Fibroblast of skin of left quadriceps (primary cell): ENCODE data around the gene SEC61G.

Experiments used
- DNase-seq, 2 experiments: peaks; one replicate each; pipeline ENCODE4 v3.0.0-alpha.2; 2013; ENCODE audit warnings: low read depth in 2 of 2

Gene SEC61G

DNA sequence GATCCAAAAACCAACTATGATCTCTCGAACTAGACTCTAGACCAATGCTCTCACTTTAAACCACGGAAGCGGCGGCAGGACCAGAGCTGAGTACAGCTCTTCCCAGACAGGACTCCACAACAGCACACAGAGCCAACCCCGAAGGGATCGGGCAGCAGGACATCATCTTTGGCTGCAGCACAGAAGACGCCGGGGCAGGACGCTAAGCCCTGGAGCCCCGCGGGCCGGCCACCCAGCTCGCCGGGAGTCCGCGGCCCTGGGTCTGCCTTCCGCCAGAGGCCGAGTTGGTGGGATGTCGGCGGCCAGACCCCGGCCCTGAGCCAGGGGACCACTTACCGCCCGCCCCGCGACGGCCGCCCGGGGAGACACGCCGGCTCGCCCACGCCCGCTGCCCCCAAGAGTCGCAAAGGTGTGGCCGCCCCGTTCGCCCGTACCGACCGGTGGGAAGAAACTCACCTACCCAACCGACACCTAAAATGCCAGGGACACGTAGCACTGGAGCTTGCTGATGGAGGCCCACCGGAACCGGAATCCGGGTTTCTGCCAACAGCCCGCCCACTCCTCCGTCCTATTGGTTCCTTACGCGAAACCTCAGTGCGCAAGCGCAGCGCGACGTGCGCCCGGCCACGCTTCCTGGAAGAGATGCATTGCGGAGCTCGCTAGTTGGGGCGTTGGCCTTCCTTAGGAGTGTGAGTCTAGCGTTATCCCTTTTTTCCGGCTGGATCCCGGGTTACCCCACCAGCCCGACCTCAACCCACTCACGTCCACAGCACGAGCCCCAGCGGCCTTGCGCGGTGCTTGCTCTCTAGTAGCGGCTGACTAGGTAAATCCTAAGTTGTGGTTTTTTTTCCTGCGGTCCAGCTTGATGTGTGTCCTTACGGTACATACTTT, at the start of gene SEC61G:
SEC61G (minus strand) TSS at position 510 of the 891 bp plus-strand sequence. CDS start 1,623 bp downstream, outside the sequence.
- peak; percentile 95 for DNase-seq

DNA sequence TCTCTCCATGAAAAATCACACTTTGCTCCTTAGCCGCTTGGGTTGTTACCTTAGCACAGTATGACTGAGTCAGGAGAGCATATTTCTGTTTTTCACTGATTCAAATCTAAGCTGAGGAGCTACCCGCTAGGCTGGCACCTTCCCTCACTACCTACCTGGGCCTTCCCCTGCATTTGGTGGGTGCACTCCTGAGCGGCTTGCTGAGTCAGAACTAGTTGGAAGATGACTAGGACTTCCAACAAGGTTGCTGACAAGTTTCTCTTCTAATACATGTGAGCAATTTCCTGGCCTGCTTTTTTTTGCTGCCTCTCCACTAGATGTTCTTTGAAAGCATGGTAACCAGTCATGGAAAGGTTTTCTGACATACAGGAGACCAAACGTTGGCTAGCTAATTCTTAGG, 43.8 kb upstream of the SEC61G start:
- DNase-seq: no peak

DNA sequence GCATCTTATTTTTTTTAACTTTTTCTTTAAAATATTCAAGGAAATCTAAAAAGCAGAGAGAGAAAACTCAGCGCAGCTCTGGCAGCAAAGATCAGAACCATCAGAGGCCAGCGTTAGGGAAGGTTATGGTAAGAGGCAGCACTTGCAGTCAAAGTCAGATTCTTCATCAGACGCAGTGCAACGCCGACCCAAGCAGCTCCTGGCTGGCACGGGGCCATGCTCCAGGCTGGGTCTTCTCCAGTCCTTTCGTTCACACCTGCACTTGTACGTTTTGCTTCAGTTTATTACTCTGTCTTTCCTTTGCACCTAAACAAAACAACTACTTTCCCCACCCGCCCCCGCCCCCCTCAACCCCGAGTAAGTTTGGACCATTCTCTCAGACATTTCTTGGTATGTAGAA, 43.1 kb upstream of the SEC61G start:
- DNase-seq: no peak

DNA sequence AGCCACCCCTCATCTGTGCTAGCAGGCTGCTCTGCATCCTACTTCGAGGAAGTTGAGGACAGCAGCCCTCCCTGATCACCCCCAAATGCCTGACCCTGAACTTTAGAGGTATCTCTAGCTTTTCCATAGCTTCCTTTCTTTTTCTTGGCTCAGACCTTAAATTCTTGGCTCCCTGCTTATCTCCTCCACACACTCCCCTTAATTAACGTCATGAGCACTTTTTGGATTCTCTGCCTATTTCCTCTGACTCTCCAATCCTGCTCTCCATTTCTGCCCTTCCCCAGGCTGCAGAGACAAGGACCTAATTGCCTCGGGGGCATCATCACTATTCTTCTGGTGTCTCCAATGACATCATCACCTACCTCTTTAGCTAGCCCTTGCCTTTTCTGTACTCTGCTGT, 40.8 kb upstream of the SEC61G start:
- DNase-seq: no peak

DNA sequence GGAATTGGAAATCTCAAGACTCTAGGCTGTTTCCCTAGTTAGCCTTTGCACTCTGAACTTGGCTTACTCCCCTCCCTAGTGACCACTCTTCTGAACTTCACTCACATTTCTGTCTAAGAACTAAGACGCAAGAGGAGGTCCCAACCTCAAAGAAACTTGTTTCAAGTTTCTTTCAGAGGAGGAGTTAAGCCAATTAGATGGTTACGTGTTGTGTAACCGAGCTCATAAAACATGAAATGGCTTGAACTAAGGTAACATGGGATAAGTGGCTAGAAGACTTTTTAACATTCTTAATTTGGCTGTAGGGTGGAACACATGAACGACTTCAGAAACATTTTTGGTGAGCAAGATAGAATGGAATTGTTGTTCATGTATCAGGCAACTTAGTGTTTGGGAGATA, 39.5 kb upstream of the SEC61G start:
- DNase-seq: no peak

DNA sequence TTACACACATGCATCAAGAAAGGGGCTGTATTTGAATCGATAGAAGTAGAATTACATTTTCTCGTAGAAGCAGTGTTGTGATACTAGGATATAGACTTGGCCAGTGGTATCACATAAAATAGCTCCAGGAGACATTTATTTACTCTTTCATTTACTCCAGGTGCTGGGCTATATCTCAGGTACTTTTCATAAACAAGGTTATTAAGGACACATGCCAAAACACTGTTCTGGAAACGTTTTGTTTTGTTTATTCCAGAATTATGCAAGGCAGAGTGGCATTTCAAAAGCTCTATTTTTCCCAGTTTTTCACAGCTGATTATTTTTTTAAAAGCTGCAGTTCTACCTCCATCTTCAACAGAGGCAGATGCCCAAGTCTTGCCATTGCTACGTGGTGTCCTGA, 37.8 kb upstream of the SEC61G start:
- no peak for DNase-seq

DNA sequence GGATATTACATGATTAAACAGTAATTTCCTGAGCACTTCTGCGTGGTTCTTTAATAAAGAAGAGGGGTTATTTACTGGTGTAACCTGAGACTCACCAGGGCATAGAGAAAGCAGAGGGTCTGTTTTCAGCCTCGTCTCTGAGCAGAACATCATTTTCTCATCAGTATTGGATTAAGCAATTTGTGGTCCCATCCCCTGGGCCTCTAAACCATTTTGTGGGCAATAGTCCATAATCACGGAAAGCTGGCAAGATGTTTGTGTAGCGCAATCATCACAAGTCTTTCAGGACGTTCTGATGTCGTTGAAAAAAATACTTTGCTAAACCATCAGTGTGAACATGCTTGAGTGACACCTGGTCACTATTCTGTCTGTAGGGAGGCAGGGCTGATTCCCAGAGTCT, 37.1 kb upstream of the SEC61G start:
- DNase-seq: peak; percentile 62 to 69

DNA sequence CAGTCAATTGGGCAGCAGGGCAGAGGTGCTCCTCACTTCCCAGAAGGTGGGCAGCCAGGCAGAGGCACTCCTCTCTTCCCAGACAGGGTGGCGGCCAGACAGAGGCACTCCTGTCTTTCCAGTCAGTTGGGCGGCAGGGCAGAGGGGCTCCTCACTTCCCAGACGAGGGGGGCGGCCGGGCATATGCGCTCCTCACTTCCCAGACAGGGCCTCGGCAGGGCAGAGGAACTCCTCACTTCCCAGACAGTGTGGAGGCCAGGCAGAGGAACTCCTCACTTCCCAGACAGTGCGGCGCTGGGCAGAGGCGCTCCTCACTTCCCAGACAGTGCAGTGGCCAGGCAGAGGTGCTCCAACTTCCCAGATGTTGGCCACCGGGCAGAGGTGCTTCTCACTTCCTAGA, 33.4 kb upstream of the SEC61G start:
- no peak for DNase-seq

DNA sequence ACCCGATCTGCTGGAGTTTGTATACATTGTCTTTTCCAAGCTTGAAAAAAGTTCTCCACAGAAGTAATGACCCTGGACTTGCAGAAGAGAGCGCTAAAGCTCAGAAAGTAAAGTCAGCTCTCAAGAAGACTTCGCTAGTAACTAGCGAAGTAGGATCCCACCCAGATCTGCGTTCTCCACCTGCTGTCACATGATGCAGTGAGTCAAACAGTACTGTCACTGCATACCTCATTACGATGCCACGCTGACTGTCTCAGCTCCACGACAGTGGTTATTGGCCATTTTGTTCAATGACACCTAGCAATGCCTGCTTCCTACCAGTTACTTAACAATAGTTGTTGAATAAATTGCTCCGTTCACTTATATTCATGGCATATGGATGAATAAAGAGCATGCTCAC, 29.7 kb upstream of the SEC61G start:
- DNase-seq: peak; percentile 70 to 72

DNA sequence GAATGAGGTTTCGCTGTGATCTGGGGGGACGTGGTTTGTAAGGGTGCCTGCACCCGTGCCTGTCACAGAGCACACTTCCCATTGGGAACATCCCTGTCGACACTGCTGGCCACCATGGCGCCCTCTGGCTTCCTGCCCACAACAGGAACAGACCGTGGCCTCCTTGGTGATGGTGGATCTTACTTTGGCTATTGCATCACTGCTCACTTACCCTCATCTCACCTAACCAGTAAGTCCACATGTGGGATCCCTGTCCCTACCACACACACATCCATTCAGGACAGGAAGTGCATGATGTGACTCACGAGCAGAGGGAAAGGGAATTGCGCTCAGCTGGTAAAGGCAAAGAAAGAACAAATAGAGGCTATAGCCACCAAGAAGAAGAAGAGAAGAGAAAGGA, 26.2 kb upstream of the SEC61G start:
- no peak for DNase-seq

DNA sequence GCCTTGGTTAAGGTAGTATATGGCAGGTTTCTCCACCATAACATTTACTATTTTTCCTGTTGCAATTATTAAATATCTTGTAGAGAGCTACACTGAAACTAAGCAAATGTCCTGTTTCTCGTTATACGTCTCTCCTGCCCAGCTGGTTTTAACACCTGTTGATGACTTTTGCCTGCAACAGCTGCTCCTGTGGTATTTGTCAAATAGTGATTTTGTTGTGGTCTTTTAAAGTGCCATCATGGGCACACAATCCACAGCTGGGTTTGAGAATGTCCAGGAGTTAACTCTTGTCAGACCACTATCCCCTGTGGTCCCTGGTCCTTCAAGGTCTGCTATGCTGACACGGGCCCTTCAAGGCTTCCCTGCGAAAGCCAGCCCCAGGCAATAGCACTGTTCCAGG, 24.9 kb upstream of the SEC61G start:
- DNase-seq: no peak

DNA sequence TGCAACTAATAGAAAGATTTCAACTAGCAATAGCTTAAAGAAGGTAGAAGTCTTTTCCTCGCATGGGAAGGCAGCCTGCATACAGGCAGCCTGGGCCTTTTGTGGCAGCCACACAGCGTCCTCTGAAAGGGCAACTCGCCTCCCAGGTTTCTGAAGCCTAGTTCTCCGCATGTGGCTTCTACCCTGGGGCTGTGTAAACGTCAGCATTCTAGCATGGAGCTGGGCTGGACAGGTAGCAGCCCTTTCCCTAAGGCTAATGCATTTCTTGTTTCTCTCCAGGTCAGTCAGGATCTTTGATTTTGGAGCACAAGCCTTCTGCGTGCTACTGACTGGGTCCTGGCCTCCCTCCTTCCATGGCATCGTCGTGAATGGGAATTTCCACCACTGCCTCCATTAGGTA, 23.8 kb upstream of the SEC61G start:
- DNase-seq: no peak

DNA sequence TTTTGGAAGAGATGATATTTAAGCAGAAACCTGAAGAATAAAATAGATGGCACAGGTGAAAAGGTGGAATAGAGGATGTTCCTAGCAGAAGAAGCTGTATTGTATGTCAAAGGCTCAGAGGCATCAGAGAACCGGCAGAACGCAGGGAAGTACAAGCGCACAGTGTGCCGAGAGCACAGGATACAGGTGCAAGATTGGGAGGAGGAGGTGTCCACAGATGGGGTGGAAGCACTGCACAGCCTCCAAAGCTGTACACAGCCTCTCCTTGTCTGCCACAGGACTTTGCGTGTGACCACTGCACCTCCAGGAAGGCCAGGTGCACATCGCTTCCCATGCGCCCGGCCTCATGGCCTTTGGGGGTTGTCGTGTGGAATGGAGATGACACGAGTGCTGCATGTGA, 23.3 kb upstream of the SEC61G start:
- DNase-seq: no peak

DNA sequence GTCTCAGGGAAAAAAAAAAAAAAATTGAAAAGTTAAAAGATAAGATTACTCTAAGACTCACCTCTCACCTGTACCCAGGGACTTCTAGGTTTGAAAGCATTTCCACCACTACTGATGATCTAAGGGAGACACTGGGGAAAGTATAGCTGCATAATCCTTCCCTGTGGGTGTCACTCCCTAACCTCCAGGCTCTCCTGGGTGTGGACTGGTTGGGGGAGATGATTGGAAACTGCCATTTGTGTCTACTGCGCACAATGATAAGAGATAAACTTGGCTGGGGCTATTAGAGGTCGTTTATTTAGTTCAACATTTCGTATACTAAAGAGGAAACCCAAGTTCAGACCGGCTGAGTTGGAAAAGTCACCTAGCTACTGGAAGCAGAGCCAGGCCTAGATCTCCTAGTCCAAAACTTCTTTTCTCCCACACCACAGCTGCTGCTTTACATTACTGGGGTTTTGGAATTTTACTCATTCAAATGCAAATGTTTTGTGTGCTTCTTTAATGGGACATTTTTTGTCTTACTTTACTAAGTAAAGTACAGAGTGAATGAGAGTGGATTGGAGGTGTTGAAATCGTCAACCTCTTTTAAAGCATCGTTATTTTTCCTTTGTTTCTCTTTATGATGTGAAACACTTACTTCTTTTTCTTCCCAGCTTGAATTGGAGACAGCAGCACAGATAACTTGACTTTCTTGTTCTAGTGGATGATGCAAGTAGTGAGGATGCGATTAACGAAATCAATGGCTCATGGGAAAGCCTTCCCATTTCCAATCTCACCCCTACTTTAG, 22.3 kb upstream of the SEC61G start:
- DNase-seq: no peak

DNA sequence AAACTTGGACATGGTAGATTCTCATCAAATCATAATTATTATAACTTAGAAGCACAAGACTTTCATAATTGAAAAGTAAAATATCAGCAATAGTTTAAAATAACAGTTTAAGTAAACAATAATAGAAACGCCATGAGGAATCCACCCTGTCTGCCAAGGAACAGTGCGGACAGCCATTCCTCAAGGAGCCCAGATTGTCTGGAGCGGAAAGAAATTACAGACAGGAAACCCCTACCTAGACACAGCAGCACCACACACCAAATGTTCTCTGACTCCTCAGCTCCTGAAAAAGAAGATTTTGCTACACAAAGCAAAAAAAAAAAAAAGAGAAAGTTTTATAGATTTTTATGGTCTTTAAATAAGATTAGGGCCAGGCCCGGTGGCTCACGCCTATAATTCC, 21.5 kb upstream of the SEC61G start:
- DNase-seq: no peak

DNA sequence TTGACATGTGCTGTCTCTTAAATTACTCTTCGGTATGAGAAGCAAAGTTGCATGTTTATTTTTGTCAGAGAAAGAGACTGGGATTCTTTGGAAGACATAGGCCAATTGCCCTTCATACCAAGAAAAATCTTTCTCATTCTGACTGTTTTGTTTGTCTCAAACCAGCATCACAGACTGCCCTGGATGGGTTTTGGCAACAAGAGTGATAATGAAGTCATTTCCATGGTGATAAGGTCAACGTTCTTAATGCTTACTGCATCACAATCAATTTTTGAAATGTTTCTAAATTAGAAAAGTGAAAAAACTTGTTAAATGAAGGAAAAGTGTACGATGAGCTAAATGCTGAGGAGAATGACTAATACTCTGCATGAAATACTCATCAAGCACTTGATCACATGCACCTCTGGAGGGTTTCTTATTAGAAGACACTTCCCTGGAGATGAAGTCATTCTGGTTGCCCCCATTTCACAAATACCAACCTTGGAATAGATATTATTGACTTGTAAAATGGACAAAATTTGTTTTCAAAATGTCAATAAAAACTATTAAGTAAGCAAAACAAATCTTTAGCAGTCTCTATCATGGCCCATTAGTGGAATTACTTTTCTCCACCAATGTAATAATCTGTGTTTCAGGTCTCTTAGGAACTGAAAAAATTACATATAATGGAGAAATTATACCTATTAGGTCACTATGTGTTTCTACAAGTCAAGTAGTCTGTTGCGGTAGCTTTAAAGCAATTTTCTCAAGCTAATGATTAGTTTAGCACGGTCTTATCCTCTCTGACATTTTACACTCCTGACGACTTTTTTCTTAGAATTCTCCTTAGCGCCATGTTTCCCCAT, 19.9 kb upstream of the SEC61G start:
- DNase-seq: no peak

DNA sequence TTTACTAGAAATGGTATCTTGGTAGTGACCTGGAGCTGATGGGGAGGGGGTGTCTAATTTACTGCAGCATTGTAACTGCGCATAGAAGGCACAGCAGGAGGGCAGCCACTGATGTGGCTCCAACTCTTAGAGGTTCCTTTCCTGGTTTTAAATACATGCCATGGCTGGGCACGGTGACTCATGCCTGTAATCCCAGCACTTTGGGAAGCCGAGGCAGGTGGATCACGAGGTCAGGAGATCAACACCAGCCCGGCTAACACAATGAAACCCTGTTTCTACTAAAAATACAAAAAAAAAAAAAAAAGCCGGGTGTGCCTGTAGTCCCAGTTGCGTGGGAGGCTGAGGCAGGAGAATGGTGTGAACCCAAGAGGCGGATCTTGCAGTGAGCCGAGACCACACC, 19.2 kb upstream of the SEC61G start:
- DNase-seq: no peak

DNA sequence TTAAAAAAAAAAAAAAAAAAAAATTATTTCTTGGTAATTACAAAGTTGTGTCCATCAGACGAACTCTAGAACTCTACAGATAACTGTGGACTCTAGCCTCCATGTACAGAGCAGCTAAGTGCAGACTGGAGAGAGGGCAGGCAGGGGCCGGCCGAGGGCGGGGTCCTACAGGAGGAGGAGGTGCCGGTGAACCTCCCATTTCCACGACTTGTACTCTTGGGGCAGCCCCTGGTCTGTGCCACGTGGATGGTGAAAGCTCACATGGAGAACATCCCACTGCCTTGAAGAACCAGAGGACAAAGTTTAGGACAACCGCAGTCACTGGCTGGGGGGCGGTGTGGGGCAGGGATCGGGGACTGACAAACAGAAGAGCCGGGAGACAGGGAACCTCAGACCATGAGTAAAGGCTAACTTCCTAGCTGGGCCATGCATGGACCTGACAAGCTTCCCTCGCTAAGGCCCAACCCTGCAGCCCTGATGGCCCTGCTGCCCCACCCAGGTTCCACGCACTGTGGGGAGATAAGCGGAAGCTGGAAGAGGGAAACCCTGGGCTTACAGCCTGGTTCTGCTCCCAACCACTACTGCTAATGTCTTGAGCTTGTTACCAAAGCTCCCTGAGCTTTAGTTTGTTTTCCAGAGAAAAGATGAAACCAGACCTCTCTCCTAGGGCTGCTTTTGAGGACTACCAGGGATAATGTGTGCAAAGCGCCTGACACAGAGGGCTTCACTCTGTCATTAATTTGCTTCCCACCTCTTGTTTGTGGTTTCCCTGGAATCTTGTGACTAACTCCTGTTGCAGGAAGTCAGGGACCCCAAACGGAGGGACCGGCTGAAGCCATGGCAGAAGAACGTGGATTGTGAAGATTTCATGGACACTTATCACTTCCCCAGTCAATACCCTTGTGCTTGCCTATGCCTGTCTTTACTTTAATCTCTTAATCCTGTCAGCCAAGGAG, 16.1 kb upstream of the SEC61G start:
- DNase-seq: no peak

DNA sequence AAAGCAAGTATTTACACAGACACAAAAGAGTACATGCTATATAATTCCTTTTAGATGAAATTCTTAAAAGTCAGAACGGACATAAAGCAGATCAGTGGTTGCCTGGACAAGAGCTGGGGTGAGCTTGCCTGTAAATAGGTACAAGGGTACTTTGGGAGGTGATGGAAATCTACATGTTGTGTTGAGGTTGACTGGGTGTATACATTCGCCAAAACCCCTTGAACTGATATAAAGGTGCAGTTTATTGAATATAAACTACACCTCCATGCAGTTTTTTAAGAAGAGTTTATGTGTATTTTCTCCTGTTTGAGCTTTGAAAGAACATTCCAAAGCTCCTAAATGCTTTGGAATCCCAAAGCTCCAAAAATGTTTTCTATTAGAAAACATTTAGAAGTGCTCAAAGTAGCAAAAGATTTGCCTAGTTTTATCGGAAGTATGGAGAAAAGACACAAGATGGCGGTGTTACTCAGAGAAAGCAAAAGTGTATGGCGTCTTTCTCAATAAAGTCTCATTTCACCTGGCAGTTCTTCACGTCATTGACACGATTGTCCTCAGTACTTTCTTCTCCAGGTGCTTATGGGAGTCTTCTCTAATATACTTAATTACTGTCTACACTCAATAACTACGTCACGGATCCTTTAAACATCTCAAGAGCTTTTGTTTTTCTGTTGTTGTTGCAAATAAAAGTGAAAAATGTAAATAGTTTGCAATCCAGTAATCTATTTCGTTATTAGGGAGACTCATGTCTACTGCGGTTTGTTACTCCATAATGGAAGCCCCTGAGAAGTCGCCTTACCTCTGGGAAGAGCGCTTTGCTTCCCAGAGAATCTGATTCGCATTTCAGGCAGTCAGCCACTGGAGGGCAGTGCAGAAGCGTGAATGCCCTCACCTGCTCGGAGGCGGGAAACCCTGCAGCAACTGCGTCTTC, 14.7 kb upstream of the SEC61G start:
- peak; percentile 55 to 59 for DNase-seq

DNA sequence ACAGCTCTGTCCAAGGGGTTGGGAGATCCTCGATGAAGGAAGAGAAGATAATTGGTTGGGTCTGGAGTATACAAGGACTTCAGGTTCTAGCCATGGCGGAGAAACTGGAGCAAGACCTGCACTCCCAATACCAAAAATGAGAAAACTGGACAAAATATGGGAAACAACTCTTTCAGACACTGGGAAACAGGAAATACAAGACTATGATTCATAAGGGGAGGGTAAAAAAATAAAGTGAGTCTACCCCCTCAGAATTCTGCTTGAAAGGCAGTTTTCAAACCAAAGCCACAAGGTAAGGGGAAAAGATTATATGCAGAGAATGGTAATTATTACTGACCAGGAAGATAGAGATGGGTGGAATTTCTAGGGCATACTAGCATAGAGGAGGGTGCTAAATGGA, 10.2 kb upstream of the SEC61G start:
- DNase-seq: no peak
